HG02870 (cell line): Measurements from ENCODE around the gene CYP4F12.
"Not testable (repeated sequence)": the region's sequence is repeated elsewhere in the genome, so short reads cannot be mapped to it uniquely, and the experiment has no call there.

Experiments used
- ATAC-seq: cut with Tn5 transposase; IDR thresholded peaks from one replicate; pipeline ENCODE4 v1.9.1; 2021; ENCODE audit warnings: mild to moderate bottlenecking, moderate library complexity; ENCODE audit not compliant: unreplicated experiment

The CYP4F12 gene

DNA sequence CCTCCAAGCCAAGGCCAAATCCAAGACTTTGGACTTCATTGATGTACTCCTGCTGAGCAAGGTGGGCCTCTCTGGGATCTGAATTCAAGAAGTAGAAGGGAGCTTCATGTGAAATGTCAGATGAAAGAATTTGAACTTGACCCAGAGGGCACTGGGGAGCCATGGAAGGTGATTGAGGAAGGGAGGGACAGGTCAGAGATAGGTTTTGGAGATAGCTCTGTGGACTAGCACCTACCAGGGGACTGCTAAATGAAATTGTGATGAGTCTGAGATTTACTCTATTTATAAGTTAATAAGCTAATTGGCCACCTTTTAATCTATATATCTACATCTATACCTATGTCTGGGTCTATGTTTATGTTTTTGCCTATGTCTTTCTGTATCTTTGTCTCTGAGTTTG is 22.8 kb upstream of the CYP4F12 start:
- not testable (repeated sequence) for ATAC-seq

DNA sequence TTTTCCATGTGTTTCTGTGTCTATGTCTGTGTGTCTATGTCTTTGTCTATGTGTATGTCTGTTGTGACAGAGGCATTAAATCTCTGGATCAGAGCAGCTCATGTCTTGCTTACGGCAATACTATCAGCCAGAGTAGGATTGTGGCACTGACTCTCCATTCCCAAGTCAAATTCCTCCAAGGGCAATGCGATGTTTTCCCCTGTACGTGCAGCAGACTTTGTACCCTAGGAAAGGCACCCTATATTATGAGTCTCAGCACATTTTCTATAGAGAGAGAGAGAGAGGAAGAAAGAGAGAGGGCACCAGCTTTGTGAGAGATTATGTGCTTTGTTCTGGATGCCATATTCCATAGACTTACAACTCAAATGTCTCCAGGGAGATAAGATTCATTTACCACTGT is 21.1 kb upstream of the CYP4F12 start:
- no peak for ATAC-seq

DNA sequence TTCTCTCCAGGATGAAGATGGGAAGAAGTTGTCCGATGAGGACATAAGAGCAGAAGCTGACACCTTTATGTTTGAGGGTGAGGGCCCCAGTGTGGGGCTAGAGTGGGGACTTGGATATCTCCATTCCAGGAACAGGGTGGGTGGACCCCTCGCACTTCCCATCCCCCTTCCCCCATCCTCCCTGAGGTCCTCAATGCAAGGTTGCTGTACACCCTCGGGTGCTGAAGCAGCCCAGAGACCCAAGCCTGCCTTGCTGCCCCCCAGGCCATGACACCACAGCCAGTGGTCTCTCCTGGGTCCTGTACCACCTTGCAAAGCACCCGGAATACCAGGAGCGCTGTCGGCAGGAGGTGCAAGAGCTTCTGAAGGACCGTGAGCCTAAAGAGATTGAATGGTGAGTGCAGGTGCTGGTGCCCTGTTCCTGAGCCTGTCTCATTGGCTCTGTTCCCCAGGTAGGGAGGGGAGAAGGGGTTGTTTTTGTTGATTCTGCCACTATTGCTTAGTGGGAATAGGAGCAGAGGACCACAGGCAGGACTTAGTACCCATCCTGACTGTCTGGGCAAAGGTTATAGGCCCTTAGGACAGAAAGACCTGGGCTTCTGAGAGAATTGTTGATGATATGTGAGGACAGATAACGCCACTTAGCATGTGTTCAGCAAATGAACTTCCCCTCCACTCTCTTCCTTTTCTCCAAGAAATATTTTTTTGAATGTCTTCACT is 20.2 kb upstream of the CYP4F12 start:
- ATAC-seq: no peak

DNA sequence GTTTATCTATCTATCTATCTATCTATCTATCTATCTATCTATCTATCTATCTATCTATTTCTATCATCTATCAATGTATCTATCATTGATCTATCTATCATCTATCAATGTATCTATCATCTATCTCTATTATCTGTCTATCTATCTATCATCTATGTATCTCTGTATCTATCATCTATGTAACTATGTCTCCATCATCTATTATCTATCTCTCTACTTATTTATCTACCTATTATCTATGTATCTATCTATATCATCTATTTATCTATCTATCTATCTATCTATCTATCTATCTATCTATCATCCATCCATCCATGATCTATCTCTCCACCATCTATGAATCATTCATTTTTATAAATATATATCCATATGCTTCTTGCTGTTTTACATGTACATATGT is 16.4 kb upstream of the CYP4F12 start:
- no peak for ATAC-seq

DNA sequence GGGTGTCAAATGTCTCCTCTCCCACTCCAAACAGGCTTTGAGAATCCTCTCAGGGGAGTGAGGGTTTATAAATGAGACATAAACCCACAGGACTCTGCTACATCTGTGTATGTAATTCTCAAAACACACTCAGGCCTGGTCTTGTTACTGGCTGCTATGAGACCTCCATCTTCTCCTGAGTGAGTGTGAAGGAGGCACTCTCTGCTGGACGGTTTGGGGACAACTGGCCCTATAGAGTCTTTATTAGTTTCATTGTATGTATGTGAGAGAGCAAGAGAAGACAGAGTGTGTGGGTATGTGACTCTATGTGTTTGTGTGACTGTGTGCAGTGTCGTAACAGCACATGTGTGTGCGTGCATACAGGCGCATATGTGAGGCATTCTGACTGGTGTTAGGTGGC is 9.6 kb upstream of the CYP4F12 start:
- no peak for ATAC-seq

DNA sequence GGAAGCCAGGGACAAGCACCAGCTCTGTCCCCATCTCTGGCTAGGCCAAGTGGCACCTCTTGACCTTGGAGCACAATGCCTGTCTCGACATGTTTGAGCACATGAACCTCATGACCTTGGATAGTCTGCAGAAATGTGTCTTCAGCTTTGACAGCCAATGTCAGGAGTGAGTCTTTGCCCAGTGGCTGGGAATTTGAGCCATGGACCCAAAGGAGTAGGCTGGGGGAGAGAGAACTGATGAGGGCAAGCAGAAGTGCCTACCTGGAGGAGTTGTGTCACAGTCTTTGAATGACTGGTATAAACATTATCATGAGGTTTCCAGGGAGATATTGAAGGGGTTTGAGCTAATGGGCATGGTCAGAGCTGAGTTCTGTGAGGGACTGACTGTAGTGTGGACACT is 6.7 kb upstream of the CYP4F12 start:
- no peak for ATAC-seq

DNA sequence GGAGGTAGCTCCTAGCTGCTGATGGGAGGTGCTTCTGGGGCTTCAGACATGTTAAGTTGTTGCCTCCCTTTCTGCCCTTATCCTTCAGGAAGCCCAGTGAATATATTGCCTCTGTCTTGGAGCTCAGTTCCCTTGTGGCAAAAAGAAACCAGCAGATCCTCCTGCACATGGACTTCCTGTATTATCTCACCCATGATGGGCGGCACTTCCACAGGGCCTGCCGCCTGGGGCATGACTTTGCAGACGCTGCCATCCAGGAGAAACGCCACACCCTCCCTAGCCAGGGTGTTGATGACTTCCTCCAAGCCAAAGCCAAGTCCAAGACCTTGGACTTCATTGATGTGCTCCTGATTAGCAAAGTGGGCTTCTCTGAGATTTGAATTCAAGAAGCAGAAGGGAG is 6.0 kb upstream of the CYP4F12 start:
- ATAC-seq: no peak

DNA sequence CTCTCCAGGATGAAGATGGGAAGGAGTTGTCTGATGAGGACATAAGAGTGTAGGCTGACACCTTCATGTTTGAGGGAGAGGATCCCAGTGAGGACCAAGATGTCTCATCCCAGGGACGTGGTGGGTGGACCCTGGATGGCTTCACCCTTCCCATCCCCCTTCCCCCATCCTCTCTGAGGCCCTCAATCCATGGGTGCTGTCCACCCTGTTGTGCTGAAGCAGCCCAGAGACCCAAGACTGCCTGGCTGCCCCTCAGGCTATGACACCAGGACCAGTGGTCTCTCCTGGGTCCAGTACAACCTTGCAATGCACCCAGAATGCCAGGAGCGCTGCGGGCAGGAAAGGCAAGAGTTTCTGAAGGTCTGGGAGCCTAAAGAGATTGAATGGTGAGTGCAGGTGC is 3.4 kb upstream of the CYP4F12 start:
- ATAC-seq: no peak

DNA sequence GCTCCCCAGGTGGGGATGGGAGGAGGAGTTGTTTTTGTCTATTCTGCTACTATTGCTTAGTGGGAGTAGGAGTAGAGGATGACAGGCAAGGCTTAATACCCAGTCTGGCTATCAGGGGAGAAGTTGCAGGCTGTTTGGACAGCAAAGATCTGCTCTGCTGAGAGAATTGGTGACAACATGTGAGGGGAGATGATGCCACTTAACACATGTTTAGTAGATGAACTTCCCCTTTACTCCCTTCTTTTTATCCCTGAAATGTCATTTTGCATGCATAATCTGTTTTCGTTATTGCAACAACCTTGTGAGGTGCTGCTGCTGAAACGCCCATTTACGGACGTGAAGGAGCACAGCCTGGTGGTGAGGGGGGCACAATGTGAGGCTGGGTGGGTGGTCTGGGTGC is 3.0 kb upstream of the CYP4F12 start:
- ATAC-seq: no peak

DNA sequence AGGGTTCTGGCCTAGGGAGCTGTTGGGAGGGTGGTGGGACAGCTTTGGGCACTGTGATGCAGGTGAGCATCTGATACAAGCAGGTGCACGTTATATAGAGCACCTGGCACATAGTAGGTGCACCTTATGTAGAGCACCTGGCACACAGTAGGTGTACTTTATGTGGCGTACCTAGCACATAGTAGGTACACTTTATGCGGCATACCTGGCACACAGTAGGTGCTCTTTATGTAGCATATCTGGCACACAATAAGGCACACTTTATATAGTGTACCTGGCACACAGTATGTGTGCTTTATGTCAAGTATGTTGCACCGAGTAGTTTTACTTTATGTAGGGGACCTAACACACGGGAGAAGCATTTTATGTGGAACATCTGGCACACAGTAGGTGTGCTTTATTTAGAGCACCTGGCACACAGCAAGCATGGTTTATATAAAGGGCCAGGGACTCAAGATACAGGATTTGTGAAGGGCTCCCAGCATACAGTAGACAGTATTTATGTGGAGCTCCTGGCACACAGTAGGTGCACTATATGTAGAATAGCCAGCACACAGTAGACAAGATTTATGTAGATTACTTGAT is 1.6 kb upstream of the CYP4F12 start:
- ATAC-seq: no peak

DNA sequence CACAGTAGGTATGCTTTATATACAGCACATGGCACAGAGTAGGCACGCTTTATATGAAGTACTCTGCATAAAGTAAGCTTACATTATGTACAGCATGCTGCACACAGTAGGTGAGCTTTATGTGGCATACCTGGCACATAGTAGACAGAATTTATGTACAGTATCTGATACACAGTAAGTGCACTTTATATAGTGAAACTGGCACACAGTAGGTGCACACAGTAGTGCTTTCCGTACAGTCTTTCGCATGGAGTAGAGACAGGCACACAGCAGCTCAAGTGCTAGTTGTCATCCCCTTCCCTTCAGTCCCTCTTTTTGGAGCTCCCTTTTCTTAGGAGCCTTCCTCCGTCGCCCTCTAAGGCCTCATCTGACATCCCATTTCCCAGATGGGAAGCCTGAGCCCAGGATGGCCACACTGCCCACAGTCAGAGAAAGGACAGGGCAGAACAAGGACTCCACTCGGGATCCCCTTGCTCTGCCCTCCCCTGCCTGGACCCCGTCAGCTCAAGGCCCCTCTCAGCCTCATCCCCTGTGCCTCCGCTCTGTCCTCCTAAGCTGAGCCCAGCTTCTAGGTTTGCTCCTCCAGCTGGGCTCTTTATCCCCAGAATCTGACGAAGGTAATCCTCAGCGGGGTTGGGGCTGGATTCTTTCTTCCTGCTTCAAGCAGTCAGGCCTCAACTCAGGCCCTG is 852 bp upstream of the CYP4F12 start:
- ATAC-seq: no peak

DNA sequence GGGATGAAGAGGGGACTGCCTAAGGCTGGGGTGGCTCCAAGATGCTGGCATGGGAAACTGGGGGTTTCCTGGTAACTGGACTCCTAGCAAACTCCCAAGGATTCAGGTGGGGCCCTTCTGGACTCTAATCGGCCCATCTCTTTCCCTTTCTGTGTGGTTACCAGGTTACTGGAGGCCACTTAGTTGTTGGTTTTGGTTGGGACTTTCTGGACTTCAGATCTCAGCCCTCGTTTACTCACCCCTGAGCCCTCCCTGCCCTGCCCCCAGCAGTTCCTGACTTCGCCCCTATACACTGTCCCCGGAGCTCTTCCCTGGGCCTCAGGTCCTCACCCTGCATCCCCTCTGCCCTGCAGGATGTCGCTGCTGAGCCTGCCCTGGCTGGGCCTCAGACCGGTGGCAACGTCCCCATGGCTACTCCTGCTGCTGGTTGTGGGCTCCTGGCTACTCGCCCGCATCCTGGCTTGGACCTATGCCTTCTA is 328 bp downstream of the CYP4F12 start:
- no peak for ATAC-seq

DNA sequence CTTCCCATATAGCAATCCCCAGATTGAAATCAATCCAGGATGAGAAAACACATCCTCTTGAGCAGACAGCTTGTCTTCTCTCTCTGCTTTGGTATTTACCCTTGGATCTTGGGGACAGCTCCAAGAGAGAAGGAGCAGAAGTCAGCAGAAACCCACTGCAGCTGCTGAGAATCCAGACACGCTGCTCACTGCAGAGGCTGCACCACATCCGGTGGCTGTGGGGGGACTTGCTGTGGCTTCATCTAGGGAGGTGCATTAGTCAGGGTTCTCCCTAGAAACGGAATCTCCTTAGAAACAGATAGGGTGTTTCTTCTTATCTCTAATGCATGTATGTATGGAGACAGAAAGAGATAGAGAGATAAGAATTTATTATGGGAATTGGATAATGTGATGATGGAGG is 2.7 kb downstream of the CYP4F12 start:
- no peak for ATAC-seq

DNA sequence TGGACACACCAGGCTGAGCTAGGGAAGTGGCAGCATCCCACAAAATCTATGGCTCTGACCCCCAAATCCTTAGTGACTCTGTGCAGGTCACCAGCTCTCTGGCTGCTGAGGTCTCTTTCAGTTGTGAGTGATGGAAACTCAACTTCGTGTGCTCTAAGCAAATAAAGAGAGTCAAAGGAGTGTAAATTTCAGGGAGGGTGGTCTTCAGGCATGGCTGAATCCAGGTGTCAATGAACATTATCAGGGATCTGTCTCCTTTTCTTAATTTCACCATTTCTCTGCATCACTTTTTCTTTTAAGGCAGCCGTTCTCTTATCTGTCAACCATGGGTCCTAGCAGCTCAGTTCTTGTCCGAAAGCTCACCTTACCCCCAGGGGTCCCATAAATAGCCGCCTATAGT is 6.2 kb downstream of the CYP4F12 start:
- ATAC-seq: no peak

DNA sequence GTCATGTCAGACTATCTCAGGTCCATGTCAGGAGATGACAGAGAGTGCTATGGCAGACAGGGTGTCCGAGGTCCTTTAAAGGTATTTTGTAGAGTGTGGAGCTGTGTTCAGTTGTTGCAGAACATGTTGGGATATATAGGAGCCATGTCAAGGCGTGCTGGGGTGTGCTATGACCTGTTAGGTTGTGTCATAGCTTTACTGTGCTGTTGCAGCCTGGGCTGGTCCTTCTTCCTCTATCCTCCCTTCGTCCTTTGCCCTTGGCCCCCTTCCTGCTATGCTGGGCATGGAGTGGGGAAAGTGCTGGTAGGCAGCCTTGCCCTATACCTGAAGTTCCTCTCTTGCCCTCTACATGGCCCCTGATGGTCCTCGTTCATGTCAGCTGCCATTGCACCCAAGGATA is 7.0 kb downstream of the CYP4F12 start:
- not testable (repeated sequence) for ATAC-seq

DNA sequence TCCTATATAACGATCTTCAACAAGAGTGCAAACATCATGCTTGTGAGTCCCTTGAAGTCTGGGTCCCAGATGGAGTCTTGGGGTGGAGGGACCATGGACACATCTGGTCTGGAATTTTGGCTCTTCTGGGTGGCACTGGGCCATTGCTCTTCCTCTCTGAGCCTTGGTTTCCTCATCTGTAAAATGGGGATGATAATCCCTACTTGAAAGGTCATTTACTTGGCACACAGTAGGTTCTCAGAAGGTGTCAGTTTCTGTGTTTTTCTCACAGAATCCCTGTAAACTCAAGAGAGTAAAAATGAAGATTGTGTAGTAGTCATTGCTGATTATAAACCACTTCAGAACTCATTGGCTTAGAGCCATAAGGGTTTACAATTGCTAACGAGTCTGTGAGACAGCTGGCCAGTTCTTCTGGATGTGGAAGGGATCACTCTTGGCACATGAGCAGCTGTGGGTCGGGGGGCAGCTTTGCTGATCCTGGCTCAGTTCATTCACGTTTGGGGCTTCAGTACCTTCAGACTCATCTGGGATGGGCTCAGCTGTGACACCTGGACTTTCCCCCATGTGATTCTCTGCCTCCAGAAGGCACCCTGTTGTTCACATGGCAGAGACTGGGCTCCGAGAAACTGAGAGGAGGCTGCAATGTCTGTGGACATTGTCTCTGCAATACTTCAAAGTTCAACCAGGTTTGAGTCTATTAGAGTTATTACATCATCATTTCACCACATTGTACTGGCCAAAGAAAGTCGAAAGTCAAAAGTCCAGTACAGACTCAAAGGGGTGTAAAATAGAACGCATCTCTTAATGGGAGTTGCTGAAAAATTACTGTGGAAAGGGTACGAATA is 7.8 kb downstream of the CYP4F12 start:
- ATAC-seq: no peak

DNA sequence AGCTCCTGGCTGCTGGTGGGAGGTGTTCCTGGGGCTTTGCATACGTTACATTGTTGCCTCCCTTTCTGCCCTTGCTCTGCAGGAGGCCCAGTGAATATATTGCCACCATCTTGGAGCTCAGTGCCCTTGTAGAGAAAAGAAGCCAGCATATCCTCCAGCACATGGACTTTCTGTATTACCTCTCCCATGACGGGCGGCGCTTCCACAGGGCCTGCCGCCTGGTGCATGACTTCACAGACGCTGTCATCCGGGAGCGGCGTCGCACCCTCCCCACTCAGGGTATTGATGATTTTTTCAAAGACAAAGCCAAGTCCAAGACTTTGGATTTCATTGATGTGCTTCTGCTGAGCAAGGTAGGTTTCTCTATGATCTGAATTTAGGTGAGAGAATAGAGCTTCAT is 10.5 kb downstream of the CYP4F12 start:
- ATAC-seq: no peak

DNA sequence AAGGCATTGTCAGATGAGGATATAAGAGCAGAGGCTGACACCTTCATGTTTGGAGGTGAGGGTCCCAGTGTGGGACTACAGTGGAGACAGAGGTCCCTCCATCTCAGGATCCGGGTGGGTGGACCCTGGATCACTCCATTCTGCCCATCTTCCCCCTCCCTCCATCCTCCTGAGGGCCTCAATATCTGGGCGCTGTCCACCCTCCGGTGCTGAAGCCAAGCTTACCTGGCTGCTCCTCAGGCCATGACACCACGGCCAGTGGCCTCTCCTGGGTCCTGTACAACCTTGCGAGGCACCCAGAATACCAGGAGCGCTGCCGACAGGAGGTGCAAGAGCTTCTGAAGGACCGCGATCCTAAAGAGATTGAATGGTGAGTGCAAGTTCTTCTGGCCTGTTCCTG is 11.9 kb downstream of the CYP4F12 start:
- ATAC-seq: no peak

DNA sequence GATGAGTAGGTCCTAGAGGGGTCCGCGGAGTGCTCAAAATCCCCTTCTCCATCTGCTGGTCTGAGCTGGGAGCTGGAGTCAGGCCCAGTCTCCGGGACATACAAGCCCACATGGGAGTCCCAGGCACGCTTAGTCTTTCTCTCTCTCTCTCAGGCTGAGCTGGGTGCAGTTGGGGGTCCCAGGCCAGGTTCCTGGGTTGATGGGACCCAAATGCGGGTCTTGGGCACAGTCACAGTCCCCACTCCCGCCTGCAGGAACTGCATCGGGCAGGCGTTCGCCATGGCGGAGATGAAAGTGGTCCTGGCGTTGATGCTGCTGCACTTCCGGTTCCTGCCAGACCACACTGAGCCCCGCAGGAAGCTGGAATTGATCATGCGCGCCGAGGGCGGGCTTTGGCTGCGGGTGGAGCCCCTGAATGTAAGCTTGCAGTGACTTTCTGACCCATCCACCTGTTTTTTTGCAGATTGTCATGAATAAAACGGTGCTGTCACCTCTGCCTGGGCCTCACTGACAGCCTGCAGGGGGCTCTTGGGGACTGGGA is 23.8 kb downstream of the CYP4F12 start:
- ATAC-seq: no peak

DNA sequence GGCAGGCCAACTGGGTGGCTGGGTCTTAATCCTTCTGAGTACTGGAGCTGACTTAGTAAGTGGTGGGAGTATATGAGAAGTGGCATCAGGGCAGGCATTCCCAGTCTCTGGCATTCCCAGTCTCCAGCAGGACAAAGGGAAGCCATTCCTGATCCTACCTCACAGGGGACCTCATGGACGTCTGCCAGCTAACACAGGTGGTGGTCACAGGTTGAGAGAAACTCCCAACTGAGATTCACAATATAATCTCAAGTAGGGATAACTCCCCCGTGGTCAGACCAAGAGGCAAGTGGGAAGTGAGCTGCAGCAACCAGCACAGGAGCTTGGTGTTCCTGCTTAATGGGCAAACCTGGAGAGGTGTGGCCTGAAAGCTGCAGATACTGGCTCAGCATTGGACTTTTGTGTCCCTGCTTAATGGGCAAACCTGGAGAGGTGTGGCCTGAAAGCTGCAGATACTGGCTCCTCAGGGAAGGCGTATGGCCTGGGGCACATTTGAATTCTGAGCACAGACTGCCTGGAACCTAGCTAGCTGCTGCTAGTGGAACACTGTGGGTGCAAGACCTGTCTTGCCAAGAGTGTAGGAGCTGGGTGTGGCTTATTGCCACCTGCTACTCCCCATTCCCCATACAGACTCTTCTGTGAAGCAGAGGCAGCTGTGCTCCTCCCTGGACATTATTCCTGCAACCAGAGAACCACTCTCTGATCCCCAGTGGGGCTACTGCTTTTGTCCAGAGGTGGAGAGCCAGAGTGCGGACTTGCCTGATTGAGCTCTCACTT is 29.1 kb downstream of the CYP4F12 start:
- ATAC-seq: no peak
